Forelimb muscle (tissue), 1 donor: Measurements from ENCODE around the gene NXPE2. TPM values are rescaled to one million over a fixed set of nuclear protein-coding genes. Genes with fewer than 3 reads are reported as not detected.

Experiments
- DNase-seq: peaks from one replicate; pipeline ENCODE4 v3.0.0-alpha.2; 2013; ENCODE audit warnings: low read depth
- polyA plus RNA-seq: library from polyadenylated mRNA; unstranded; fragments of 120-200 nt; gene quantifications from one replicate; pipeline ENCODE4 v1.2.1, GENCODE V29; 2013; ENCODE audit not compliant: insufficient read length

NXPE2 gene
- polyA plus RNA-seq, 1 donor, result 0.16 TPM

DNA sequence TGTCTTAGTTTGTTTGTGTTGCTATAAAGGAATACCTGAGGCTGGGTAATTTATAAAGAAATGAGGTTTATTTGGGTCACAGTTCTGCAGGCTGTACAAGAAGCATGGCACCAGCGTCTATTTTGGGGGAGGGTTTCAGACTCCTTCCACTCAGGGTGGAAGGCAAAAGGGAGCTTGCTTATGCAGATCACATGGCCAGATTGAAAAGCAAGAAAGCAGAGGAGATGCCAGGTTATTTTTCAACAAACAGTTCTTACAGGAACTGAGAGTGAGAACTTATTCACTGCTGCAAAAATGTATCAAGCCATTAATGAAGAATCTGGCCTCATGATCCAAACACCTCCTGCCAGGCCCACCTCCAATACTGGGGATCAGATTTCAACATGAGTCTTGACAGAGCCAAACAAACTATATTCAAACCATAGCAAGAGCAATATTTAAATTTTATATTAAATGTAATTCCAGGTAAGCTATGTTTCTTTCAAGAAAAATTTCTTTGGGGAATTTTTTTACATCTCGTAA, 66.9 kb downstream of the NXPE2 start:
- DNase-seq, result no peak

DNA sequence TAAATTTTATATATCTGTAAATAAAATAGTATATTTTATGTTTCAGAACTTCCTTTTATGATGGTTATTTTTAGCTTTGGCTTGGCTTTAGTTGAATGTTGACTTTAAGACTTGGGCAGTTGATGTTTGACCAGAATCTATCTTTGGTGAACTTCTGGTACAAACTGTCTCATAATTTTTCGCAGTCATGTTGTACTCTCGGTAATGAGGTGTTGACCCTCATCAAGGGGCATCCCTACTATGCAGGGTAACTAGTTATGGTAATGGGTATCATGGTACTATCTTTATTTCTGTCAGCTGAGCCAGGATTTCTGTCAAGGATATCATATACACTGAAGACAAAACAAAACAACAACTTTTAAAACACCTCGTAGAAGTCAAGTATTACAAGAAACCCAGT, 67.7 kb downstream of the NXPE2 start:
- no peak for DNase-seq

Other genes starting within 250 kb of the NXPE2 start
- 52.2 TPM for gene REXO2, start 239.1 kb upstream of the NXPE2 start, polyA plus RNA-seq
- gene NXPE1, start 118.6 kb upstream of the NXPE2 start, polyA plus RNA-seq, result not detected
- not detected for gene NXPE4, start 82.7 kb upstream of the NXPE2 start, polyA plus RNA-seq